Duodenal mucosa (tissue), 2 donors: Measurements from ENCODE around the gene C1orf159.

ENCODE experiments used
- H3K27ac ChIP-seq: one replicate; pipeline ENCODE4 v1.7.0; 2013; ENCODE audit warnings: low read depth, low read length
- H3K27me3 ChIP-seq, 2 donors: one replicate each; pipeline ENCODE4 v1.7.0; 2013; ENCODE audit warnings: low read length in 2 of 2, control low read depth in 1 of 2; ENCODE audit not compliant: insufficient read depth in 2 of 2, control insufficient read depth in 1 of 2
- H3K36me3 ChIP-seq, 2 donors: one replicate each; pipeline ENCODE4 v1.7.0; 2013; ENCODE audit warnings: low read length in 2 of 2, control low read depth in 1 of 2; ENCODE audit not compliant: insufficient read depth in 2 of 2, control insufficient read depth in 1 of 2
- H3K4me1 ChIP-seq, 2 donors: one replicate each; pipeline ENCODE4 v1.7.0; 2013; ENCODE audit warnings: low read length in 2 of 2, control low read depth in 1 of 2; ENCODE audit not compliant: insufficient read depth in 2 of 2, control insufficient read depth in 1 of 2
- H3K4me3 ChIP-seq, 2 donors: one replicate each; pipeline ENCODE4 v1.7.0; 2013; ENCODE audit warnings: low read length in 2 of 2, low read depth in 1 of 2
- H3K9ac ChIP-seq, 2 donors: one replicate each; pipeline ENCODE4 v1.7.0; 2013; ENCODE audit warnings: low read length in 2 of 2, low read depth in 1 of 2
- H3K9me3 ChIP-seq, 2 donors: one replicate each; pipeline ENCODE4 v1.7.0; 2013; ENCODE audit warnings: low read length in 2 of 2, control low read depth in 1 of 2; ENCODE audit not compliant: control insufficient read depth in 1 of 2

The C1orf159 gene

DNA sequence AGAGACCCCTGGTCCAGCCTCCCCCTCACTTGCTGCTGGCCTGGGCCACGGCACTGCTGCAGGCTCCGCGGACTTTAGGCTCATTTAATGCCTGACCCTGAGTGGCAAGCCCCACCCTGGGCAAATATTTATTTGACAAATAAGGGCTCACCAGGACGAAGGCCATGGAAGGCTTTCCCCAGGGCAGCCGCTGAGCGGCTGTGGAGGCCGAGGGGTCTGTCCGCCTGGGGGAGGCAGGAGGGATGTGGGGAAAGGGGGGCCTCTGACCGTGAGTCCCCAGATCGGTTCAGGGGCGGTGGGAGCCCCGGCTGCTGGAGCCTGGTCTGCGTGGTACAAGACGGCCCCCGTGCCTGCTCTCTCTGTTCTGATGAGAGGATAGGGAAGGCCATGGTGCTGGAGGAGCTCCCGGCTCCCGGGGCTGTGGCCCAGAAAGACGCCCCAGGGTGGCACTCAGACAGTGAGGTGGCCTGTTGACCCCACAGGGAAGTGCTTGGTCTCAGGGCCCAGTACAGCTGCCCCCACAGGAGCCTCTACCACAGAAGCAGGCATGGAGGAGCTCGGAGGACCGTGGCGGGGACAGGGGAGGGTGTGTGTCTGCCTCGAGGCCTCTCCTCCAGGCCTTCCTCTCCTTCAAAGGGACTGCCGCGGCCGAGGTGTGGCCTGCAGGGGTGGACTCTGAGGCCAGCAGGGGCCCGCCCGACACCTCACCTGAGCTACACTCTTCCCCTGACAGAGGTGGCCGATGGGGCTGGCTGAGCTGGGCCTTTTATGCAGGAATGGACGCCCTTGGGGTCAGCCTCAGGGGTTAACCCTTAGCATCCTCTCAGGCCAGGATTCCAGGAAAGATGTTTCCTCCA, 9.1 kb upstream of the C1orf159 start:
- Histone ChIP-seq H3K9me3 (no peaks in the 10 kb centered on the region), H3K36me3 (no peaks in the 10 kb centered on the region), H3K9ac (peak overlapping the region; percentile 30 to 56), H3K4me3 (peak overlapping the region; percentile 29 to 38), H3K4me1 (peaks cover 39 to 52% of the 10 kb centered on the region in 2 donors), H3K27me3 (no peaks in the 10 kb centered on the region), H3K27ac (peak overlapping the region; percentile 87)

DNA sequence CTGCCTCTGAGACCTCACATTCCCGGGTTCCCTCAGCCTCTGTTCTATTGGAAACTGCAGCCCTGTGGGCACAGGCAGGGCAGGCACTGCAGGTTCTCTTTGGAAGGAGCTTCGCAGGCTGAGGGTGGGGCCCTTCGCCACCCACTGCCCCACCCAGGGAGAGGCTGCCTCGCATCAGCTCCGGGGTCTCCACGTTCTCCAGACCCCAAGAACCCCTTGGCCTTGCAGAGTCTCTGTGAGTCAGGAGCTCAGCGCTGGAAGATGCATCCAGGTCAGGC, 8.6 kb upstream of the C1orf159 start:
- Histone ChIP-seq H3K9ac (peak overlapping the region in 1 of 2 donors; percentile 25), H3K9me3 (no peaks in the 10 kb centered on the region), H3K36me3 (no peaks in the 10 kb centered on the region), H3K4me3 (peak overlapping the region in 1 of 2 donors; percentile 38), H3K4me1 (peaks cover 39 to 52% of the 10 kb centered on the region in 2 donors), H3K27me3 (no peaks in the 10 kb centered on the region), H3K27ac (peak overlapping the region; percentile 87)

DNA sequence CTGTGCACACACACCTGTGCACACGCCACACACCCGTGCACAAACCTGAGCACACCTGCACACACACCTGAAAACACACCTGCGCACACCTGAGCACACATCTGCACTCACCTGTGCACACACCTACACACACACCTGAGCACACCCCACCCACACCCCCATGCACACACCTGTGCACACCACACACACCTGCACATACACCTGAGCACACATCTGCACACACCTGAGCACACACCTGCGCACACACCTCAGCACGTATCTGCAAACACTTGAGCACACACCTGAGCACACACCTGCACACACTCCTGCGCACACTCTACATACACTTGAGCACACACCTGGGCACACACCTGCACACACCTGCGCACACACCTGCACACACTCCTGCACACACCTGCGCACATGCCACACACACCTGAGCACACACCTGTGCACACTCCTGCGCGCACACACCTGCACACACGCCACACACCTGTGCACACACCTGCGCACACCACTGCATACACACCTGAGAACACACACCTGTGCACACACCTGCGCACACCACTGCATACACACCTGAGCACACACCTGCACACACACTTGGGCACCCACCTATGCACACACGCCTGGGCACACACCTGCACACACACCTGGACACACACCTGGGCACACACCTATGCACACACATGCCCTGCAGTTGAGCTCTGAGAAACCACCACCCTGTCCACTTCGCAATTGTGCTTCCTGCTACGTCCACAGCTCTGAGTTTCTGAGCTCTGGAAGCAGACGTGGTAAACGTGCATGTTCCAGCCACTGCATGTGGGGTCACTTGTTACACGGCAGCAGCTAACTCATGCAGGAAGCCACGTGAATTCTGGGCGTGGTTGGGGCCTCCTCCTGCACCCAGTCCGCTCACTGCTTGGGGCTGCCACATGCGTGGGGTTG, 8.0 kb upstream of the C1orf159 start:
- H3K27me3 ChIP-seq: no peaks in the 10 kb centered on the region
- no peaks in the 10 kb centered on the region for H3K9me3 ChIP-seq
- H3K9ac ChIP-seq: peak overlapping the region in 1 of 2 donors; percentile 25
- H3K36me3 ChIP-seq: no peaks in the 10 kb centered on the region
- peak overlapping the region; percentile 87 for H3K27ac ChIP-seq
- peaks cover 39 to 52% of the 10 kb centered on the region in 2 donors for H3K4me1 ChIP-seq
- H3K4me3 ChIP-seq: peak overlapping the region in 1 of 2 donors; percentile 38

DNA sequence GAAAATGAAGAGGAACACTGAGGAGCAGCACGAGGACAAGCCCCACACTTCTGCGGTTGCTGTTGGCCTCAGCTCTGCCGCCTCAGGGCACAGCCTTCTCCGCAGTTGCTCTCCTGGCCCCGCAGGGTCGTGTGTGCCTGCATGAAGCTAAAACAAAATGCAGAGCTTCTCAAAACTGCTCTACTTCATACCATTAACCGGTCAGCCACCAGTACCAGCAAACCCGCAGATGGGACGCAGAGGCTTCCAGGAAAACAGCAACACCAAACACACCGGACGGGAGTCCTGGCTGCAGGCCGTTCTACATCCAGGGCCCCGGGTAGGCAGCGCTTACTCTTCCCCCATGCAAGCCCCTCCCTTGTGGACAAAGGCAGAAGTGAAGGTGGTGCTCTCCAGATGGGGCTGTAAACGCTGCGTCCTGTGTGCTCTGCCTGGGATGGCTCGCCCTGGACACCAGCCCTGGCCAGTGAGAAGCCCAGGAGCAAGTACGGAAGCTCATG, 7.1 kb upstream of the C1orf159 start:
- no peak overlapping the region for H3K27ac ChIP-seq

DNA sequence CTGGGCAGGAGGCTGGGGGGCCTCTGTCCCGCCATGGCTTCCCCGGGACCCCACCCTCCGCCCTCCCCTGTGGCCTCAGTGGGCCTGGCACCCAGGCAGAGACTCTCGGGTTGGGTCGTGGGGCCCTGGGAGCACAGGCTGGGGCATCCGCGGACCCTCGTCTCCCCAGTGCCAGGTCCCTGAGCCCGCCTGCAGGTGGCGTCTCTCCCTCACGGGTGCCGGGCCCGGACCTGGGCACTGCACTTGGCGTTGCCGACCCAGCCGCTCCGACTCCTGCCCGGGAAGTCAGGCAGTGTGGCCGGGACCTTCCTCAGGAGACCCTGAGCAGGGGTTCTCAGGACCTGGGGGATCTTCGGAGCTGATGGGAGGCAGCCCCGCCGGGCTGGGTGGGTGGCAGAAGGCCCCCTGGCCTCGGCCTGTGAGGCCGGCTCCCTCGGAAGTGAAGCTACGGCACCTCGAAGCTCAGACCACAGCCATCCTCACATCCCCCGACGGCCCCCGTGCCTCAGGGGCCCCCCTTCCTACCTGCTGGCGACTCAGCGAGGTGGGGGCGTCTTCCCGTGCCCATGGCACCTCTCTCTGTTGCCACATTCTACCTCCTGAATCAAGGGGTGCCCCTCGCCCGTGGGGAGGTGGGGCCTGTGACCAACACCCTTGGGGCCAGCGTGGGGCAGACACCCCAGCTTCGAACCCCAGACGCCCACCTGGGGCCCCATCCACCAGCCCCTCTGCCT, 6.4 kb upstream of the C1orf159 start:
- Histone ChIP-seq H3K9me3 (no peaks in the 10 kb centered on the region), H3K4me3 (peak overlapping the region; percentile 43 to 63)

More for the DNA sequence above, 7.1 kb upstream of the C1orf159 start:
- Histone ChIP-seq H3K9me3 (no peaks in the 10 kb centered on the region), H3K4me1 (peaks cover 39 to 52% of the 10 kb centered on the region in 2 donors), H3K27me3 (peaks cover 0 to 5% of the 10 kb centered on the region in 2 donors), H3K36me3 (no peaks in the 10 kb centered on the region), H3K4me3 (no peak overlapping the region), H3K9ac (peak overlapping the region; percentile 61 to 66)

DNA sequence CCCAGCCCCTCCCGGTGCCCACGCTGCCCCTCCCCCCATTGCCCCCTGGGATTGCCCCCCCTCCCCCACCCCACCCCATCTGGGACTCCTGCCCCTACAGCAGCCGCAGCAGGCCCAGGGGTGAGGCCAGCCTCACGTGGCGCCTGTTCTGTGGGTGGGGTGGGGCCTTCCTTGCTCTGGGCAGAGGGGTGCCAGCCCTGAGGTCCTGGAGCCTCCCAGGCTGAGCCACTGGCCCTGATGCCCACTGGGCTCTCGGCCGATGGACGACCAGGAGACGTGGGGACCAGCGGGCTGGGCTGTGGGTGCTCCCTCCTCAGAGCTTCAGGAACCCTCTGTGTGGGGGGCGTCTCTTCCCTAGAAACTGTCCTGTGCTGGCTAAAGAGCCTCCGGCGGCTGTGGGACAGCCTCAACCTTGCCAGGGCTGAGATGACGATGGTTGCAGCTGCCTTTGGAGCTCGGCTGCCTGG, 5.8 kb upstream of the C1orf159 start:
- peaks cover 5 to 11% of the 10 kb centered on the region in 2 donors for H3K27me3 ChIP-seq
- H3K27ac ChIP-seq: no peak overlapping the region
- H3K36me3 ChIP-seq: no peaks in the 10 kb centered on the region
- no peak overlapping the region for H3K4me3 ChIP-seq
- no peak overlapping the region for H3K9ac ChIP-seq
- no peaks in the 10 kb centered on the region for H3K9me3 ChIP-seq
- H3K4me1 ChIP-seq: peaks cover 39 to 44% of the 10 kb centered on the region in 2 donors

More for the DNA sequence above, 6.4 kb upstream of the C1orf159 start:
- Histone ChIP-seq H3K27ac (no peak overlapping the region), H3K9ac (peak overlapping the region; percentile 61 to 66), H3K27me3 (peaks cover 3 to 11% of the 10 kb centered on the region in 2 donors), H3K4me1 (peaks cover 39 to 47% of the 10 kb centered on the region in 2 donors), H3K36me3 (no peaks in the 10 kb centered on the region)

DNA sequence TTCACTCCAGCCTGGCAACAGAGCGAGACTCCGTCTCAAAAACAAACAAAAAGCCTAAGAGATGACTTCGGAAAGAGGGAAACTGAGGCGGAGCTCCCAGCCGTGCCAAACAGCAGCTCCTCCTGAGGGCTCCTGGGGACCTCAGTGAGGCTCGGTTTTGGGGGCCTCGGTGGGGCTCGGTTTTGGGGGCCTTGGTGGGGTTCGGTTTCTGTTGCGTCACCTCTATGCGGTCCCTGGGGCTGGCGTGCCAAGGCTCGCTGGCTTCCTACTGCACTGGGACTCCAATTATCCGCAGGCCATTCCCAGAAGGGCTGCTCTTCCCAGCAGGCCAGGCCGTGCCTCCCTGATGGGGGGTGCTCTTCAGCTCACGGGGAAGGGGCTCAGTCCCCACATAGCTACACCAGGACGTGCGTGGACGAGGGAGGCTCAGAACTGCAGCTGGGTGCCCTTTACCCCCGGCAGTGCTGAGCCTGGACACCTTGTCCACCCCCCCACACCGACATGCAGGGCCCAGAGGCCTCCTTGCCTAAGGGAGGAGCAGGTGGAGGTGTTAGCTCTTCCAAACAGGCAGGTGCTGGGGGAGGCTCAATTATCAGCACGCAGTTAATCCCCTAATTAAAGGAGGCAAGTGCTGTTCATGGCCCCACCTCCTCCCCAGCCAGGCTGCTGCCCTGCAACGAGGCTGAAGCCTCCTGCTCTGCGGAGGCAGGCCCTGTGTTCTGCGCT, 5.1 kb upstream of the C1orf159 start:
- H3K9me3 ChIP-seq: no peaks in the 10 kb centered on the region
- peaks cover 38 to 42% of the 10 kb centered on the region in 2 donors for H3K4me1 ChIP-seq
- H3K27me3 ChIP-seq: peaks cover 5 to 11% of the 10 kb centered on the region in 2 donors
- no peak overlapping the region for H3K4me3 ChIP-seq
- no peak overlapping the region for H3K27ac ChIP-seq
- no peaks in the 10 kb centered on the region for H3K36me3 ChIP-seq
- no peak overlapping the region for H3K9ac ChIP-seq

DNA sequence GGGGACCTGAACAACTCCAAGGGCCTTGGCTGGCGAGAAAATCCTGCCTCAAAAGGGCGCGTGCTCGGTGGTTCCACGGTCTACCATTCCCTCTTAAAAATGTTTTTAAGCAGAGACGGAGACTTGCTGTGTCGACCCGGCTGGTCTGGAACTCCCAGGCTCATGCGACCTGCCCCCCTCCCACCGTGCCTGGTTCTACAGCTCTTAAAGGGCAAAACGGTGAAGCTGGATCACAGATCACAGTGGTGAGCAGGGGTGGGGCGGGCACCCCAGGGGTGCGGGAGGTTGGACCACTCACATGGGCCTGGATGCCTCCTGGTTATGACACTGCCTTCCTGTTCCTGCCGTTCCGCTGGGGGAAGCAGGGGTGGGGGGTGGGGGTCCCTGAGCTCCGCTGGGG, 4.2 kb upstream of the C1orf159 start:
- H3K9ac ChIP-seq: no peak overlapping the region
- peaks cover 5 to 11% of the 10 kb centered on the region in 2 donors for H3K27me3 ChIP-seq
- H3K36me3 ChIP-seq: no peaks in the 10 kb centered on the region

DNA sequence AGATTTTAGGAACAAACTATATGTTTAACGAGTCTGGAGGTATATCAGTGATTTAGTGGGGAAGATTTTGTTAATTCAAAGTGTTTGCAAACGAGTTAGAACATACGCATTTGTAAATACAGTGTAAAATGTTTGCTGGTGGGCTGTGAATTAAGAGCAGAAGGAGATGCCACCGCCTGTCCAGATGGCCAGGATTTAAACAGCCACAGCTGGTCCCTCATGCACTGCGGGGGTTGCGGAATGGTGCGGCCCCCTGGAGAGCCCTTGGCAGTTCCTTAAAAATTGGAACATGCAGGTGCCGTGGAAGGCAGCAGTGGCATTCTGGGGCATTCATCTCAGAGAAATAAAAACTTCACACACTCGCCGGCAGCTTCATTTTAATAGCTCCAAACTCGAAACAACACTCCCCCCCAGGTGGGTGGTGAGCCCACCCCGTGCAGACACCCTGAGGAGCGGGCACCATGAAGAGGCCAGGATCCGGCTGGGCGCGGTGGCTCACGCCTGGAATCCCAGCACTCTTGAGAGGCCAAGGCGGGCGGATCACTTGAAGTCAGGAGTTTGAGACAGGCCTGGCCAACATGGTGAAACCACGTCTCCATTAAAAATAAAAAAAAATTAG, 3.5 kb upstream of the C1orf159 start:
- Histone ChIP-seq H3K4me3 (no peak overlapping the region), H3K27me3 (peaks cover 5 to 11% of the 10 kb centered on the region in 2 donors), H3K27ac (no peak overlapping the region), H3K9me3 (no peaks in the 10 kb centered on the region), H3K36me3 (no peaks in the 10 kb centered on the region), H3K9ac (no peak overlapping the region), H3K4me1 (peaks cover 26 to 36% of the 10 kb centered on the region in 2 donors)

More for the DNA sequence above, 4.2 kb upstream of the C1orf159 start:
- Histone ChIP-seq H3K4me3 (no peak overlapping the region), H3K27ac (no peak overlapping the region), H3K9me3 (no peaks in the 10 kb centered on the region), H3K4me1 (peaks cover 29 to 35% of the 10 kb centered on the region in 2 donors)
